ENCODE data around the gene KRT14. TPM values are rescaled to one million over a fixed set of nuclear protein-coding genes. Genes with fewer than 3 reads are reported as not detected.

KRT14 gene
- total and polyA plus RNA-seq, 2 donors (not counting 1 experiment from before 2014, with no cell fraction given) = 0.94 TPM; not detected in 1

DNA sequence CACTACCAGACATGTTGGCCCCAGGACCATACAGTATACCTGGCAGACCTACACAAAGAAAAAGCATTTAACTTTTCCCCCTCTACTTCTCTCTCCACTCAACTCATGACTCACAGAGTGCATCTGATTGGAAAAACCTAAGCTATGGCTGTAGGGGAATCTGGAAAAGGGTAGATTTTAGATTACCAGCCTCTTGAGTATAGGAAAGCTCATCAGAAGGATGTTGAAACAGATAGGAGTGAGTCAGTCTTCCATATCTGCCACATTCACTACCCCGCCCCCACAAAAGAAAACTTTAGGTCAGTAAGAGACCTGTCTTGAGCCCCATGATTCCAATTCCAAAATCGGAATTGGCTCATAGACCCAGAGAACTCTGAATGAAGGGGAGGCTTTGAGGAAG, 27.1 kb downstream of the KRT14 start:
- Histone ChIP-seq H4K20me1 (ENCODE audit: control insufficient read depth, extremely low read depth, insufficient read depth, low read length) (no peaks in the 10 kb centered on the region), H3K4me2 (ENCODE audit: extremely low read depth, insufficient read depth, low read length) (no peak overlapping the region), H3K36me3 (ENCODE audit: control insufficient read depth, insufficient read depth, low read length) (no peaks in the 10 kb centered on the region), H2AFZ (ENCODE audit: low read length) (no peak overlapping the region), H3K9ac (ENCODE audit: insufficient read depth, low read length) (no peak overlapping the region), H3K27me3 (ENCODE audit: control insufficient read depth, insufficient read depth, low read length) (peaks cover 15% of the 10 kb centered on the region), H3K79me2 (ENCODE audit: control insufficient read depth, insufficient read depth, low read length) (no peaks in the 10 kb centered on the region), H3K4me1 (ENCODE audit: control insufficient read depth, extremely low read depth, insufficient read depth, low read length) (no peaks in the 10 kb centered on the region), H3K9me3 (ENCODE audit: control insufficient read depth, insufficient read depth, low read depth, low read length) (no peaks in the 10 kb centered on the region), H3K4me3 (replicated peaks in 1 of 4; ENCODE audit: control extremely low read depth in 1 of 4, insufficient read depth in 1 of 4, low read depth in 3 of 4, low read length in 4 of 4) (no peak overlapping the region), H3K27ac (ENCODE audit: insufficient read depth, low read length) (no peak overlapping the region)
- no peak for TF ChIP-seq EZH2 (IDR thresholded peaks at IDR 0.05; ENCODE audit: low read length, missing control alignments)
- no peak for TF ChIP-seq CTCF (conservative IDR thresholded peaks at IDR 0.05 in 1 of 2, IDR thresholded peaks at IDR 0.05 in 1 of 2; ENCODE audit: low read depth in 1 of 2, low read length in 2 of 2)
- peak in 1 of 2 donors; percentile 42 for DNase-seq (ENCODE audit: low read depth in 2 of 2)

DNA sequence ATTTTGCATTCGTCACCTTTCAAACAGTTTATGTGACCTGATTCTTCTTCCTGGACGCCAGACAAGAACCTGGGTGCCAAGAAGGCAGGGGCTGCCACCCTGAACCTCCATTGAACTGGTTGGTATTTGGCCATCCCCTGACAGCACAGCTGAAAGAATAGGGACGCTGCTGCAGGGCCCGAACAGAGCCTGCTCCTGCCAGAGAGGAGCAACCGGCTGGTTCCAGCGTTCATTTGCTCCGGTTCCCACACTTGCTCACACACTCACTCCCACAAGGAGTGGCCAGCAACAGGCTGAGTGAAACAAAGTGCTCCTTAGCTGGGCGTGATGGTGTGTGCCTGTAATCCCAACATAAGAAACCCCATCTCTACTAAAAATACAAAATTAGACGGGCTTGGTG, 29.8 kb downstream of the KRT14 start:
- peaks cover 12% of the 10 kb centered on the region for H3K27me3 ChIP-seq (ENCODE audit: control insufficient read depth, insufficient read depth, low read length)

GRCh38 chr17:41556306-41556705, 30.4 kb downstream of the KRT14 start:
- no peaks in the 10 kb centered on the region for H3K4me1 ChIP-seq (ENCODE audit: control insufficient read depth, extremely low read depth, insufficient read depth, low read length)
- no peak overlapping the region for H3K4me3 ChIP-seq (replicated peaks in 1 of 4; ENCODE audit: control extremely low read depth in 1 of 4, insufficient read depth in 1 of 4, low read depth in 3 of 4, low read length in 4 of 4)
- no peak overlapping the region for H3K9ac ChIP-seq (ENCODE audit: insufficient read depth, low read length)
- no peak overlapping the region for H3K27ac ChIP-seq (ENCODE audit: insufficient read depth, low read length)
- peaks cover 12% of the 10 kb centered on the region for H3K27me3 ChIP-seq (ENCODE audit: control insufficient read depth, insufficient read depth, low read length)
- no peaks in the 10 kb centered on the region for H3K9me3 ChIP-seq (ENCODE audit: control insufficient read depth, insufficient read depth, low read depth, low read length)
- TF ChIP-seq EZH2 (IDR thresholded peaks at IDR 0.05; ENCODE audit: low read length, missing control alignments) (no peak), CTCF (conservative IDR thresholded peaks at IDR 0.05 in 1 of 2, IDR thresholded peaks at IDR 0.05 in 1 of 2; ENCODE audit: low read depth in 1 of 2, low read length in 2 of 2) (no peak)
- no peak overlapping the region for H2AFZ ChIP-seq (ENCODE audit: low read length)
- no peak for DNase-seq (ENCODE audit: low read depth in 2 of 2)
- H3K4me2 ChIP-seq (ENCODE audit: extremely low read depth, insufficient read depth, low read length) = no peak overlapping the region
- no peaks in the 10 kb centered on the region for H4K20me1 ChIP-seq (ENCODE audit: control insufficient read depth, extremely low read depth, insufficient read depth, low read length)
- no peaks in the 10 kb centered on the region for H3K36me3 ChIP-seq (ENCODE audit: control insufficient read depth, insufficient read depth, low read length)
- H3K79me2 ChIP-seq (ENCODE audit: control insufficient read depth, insufficient read depth, low read length) = no peaks in the 10 kb centered on the region

More for the DNA sequence above, 29.8 kb downstream of the KRT14 start:
- Histone ChIP-seq H3K4me1 (ENCODE audit: control insufficient read depth, extremely low read depth, insufficient read depth, low read length) (no peaks in the 10 kb centered on the region), H4K20me1 (ENCODE audit: control insufficient read depth, extremely low read depth, insufficient read depth, low read length) (no peaks in the 10 kb centered on the region), H3K36me3 (ENCODE audit: control insufficient read depth, insufficient read depth, low read length) (no peaks in the 10 kb centered on the region), H3K9ac (ENCODE audit: insufficient read depth, low read length) (no peak overlapping the region), H3K79me2 (ENCODE audit: control insufficient read depth, insufficient read depth, low read length) (no peaks in the 10 kb centered on the region), H3K4me2 (ENCODE audit: extremely low read depth, insufficient read depth, low read length) (no peak overlapping the region), H3K4me3 (replicated peaks in 1 of 4; ENCODE audit: control extremely low read depth in 1 of 4, insufficient read depth in 1 of 4, low read depth in 3 of 4, low read length in 4 of 4) (no peak overlapping the region), H3K9me3 (ENCODE audit: control insufficient read depth, insufficient read depth, low read depth, low read length) (no peaks in the 10 kb centered on the region), H2AFZ (ENCODE audit: low read length) (no peak overlapping the region), H3K27ac (ENCODE audit: insufficient read depth, low read length) (no peak overlapping the region)
- TF ChIP-seq EZH2 (IDR thresholded peaks at IDR 0.05; ENCODE audit: low read length, missing control alignments) (no peak), CTCF (conservative IDR thresholded peaks at IDR 0.05 in 1 of 2, IDR thresholded peaks at IDR 0.05 in 1 of 2; ENCODE audit: low read depth in 1 of 2, low read length in 2 of 2) (no peak)
- no peak for DNase-seq (ENCODE audit: low read depth in 2 of 2)

Measured in fibroblast of lung (primary cell).